ENCODE results near the gene FAM20A.
A peak's percentile ranks its signal among the peaks of the same experiment; 100 is the strongest.

Gene FAM20A

DNA sequence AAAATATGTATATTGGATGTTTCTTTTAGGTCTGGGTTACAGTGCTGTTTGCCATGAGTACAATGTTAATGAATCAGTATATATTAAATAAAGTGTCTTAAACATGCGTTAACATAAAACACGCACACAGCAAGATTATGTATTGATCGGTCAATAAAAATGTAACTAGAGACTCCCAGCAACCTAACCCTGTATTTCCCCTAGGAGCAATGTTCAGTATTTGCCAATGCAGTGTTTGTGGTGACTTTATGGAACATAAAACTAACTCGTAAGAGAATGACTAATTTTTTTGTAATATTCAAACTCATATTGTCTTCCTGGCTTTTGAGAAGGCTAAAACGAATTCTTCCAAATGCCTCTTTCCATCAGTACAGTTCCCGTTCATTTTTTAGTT, 66.5 kb downstream of the FAM20A start:
- H3K27ac ChIP-seq (ENCODE audit: low read length), result no peak overlapping the region
- H3K27me3 ChIP-seq (ENCODE audit: insufficient read depth, low read length, poor library complexity), result no peaks in the 10 kb centered on the region
- H3K4me1 ChIP-seq (ENCODE audit: insufficient read depth, low read length), result no peaks in the 10 kb centered on the region
- H3K9ac ChIP-seq (ENCODE audit: low read depth, low read length), result no peak overlapping the region
- no peak for ATAC-seq (ENCODE audit: insufficient read depth, low read depth)
- no peak for DNase-seq
- no peak overlapping the region for H3K4me3 ChIP-seq (ENCODE audit: low read depth in 1 of 2, low read length in 2 of 2)
- H4K20me1 ChIP-seq (ENCODE audit: insufficient read depth, low read length), result no peaks in the 10 kb centered on the region
- peaks cover 53% of the 10 kb centered on the region for H3K36me3 ChIP-seq (ENCODE audit: insufficient read depth, low read length)
- no peak overlapping the region for H3K4me2 ChIP-seq (ENCODE audit: insufficient read depth, low read length)
- H3K79me2 ChIP-seq (ENCODE audit: insufficient read depth, low read length), result no peaks in the 10 kb centered on the region
- no peak overlapping the region for H2AFZ ChIP-seq (ENCODE audit: low read depth, low read length)
- no peaks in the 10 kb centered on the region for H3K9me3 ChIP-seq (ENCODE audit: insufficient read depth, low read length, severe bottlenecking)
- TF ChIP-seq, protein P1, sequence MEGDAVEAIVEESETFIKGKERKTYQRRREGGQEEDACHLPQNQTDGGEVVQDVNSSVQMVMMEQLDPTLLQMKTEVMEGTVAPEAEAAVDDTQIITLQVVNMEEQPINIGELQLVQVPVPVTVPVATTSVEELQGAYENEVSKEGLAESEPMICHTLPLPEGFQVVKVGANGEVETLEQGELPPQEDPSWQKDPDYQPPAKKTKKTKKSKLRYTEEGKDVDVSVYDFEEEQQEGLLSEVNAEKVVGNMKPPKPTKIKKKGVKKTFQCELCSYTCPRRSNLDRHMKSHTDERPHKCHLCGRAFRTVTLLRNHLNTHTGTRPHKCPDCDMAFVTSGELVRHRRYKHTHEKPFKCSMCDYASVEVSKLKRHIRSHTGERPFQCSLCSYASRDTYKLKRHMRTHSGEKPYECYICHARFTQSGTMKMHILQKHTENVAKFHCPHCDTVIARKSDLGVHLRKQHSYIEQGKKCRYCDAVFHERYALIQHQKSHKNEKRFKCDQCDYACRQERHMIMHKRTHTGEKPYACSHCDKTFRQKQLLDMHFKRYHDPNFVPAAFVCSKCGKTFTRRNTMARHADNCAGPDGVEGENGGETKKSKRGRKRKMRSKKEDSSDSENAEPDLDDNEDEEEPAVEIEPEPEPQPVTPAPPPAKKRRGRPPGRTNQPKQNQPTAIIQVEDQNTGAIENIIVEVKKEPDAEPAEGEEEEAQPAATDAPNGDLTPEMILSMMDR (IDR thresholded peaks at IDR 0.05; ENCODE audit: borderline replicate concordance, extremely low read depth, low read length, poor library complexity, severe bottlenecking), result no peak
- no peak for TF ChIP-seq EZH2 (IDR thresholded peaks at IDR 0.05; ENCODE audit: borderline replicate concordance, low read depth, low read length, severe bottlenecking)

DNA sequence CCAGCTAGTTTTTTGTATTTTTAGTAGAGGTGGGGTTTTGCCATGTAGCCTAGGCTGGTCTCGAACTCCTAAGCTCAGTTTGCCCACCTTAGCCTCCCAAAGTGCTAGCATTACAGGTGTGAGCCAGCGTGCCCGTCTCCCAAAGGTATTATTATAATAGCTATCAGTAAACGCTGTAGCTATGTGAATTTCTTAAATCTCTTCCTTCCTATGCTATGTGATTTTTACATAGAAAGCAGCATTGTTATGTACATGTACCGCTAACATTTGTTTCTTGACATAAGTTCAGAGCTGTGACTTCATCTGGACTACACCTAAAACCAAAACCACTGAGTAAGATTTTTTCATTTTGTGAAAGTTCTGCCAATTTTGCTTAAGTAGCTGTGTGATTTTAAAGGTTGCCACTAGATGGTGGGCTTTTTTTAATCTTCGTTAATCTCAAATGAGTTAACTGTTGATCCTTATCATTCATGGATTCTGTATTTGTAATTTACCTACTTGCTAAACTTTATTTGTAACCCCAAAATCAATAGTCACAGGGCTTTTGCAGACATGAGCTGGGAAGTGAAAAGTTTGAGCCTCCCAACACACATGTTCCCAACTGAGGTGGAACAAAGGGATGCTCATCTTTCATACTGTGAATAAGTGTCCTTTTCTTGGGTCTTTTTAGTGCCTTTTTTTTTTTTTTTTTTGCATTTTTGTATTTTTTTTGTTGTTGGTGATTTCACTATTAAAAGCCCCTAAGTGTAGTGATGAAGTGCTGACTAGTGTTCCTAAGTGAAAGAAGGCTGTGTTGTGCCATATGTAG, 67.1 kb downstream of the FAM20A start:
- H3K4me1 ChIP-seq (ENCODE audit: insufficient read depth, low read length), result no peaks in the 10 kb centered on the region
- H2AFZ ChIP-seq (ENCODE audit: low read depth, low read length), result no peak overlapping the region
- no peaks in the 10 kb centered on the region for H3K9me3 ChIP-seq (ENCODE audit: insufficient read depth, low read length, severe bottlenecking)
- no peaks in the 10 kb centered on the region for H3K27me3 ChIP-seq (ENCODE audit: insufficient read depth, low read length, poor library complexity)
- no peak for ATAC-seq (ENCODE audit: insufficient read depth, low read depth)
- no peak overlapping the region for H3K4me2 ChIP-seq (ENCODE audit: insufficient read depth, low read length)
- H4K20me1 ChIP-seq (ENCODE audit: insufficient read depth, low read length), result no peaks in the 10 kb centered on the region
- no peak for TF ChIP-seq EZH2 (IDR thresholded peaks at IDR 0.05; ENCODE audit: borderline replicate concordance, low read depth, low read length, severe bottlenecking)
- TF ChIP-seq, protein P1 (IDR thresholded peaks at IDR 0.05; ENCODE audit: borderline replicate concordance, extremely low read depth, low read length, poor library complexity, severe bottlenecking), result peak; percentile 45
- no peak overlapping the region for H3K9ac ChIP-seq (ENCODE audit: low read depth, low read length)
- DNase-seq, result no peak
- H3K27ac ChIP-seq (ENCODE audit: low read length), result no peak overlapping the region
- H3K79me2 ChIP-seq (ENCODE audit: insufficient read depth, low read length), result no peaks in the 10 kb centered on the region
- no peak overlapping the region for H3K4me3 ChIP-seq (ENCODE audit: low read depth in 1 of 2, low read length in 2 of 2)
- peaks cover 58% of the 10 kb centered on the region for H3K36me3 ChIP-seq (ENCODE audit: insufficient read depth, low read length)

DNA sequence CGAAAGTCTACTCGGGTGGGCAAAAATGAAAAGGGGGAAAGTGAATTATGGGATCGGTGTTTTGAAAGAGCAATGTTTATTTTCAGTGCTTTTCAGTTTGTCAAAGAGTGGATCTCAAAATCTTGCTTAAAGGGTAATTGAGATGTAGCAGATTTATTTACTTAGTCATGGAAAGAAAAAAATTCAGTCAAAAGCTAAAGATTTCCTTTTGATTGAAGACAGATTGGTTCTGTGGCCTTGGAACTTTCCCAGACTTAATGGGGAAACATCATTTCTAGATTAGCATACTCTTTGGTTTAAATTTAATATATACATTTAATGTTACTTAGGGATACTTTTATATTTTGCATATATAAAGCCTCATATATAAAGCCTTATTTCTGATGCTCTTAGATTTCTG, 68.3 kb downstream of the FAM20A start:
- H3K79me2 ChIP-seq (ENCODE audit: insufficient read depth, low read length), result no peaks in the 10 kb centered on the region
- no peaks in the 10 kb centered on the region for H4K20me1 ChIP-seq (ENCODE audit: insufficient read depth, low read length)
- H3K4me3 ChIP-seq (ENCODE audit: low read depth in 1 of 2, low read length in 2 of 2), result no peak overlapping the region
- TF ChIP-seq EZH2 (IDR thresholded peaks at IDR 0.05; ENCODE audit: borderline replicate concordance, low read depth, low read length, severe bottlenecking), result no peak
- TF ChIP-seq, protein P1 (IDR thresholded peaks at IDR 0.05; ENCODE audit: borderline replicate concordance, extremely low read depth, low read length, poor library complexity, severe bottlenecking), result no peak
- H2AFZ ChIP-seq (ENCODE audit: low read depth, low read length), result no peak overlapping the region
- peaks cover 71% of the 10 kb centered on the region for H3K36me3 ChIP-seq (ENCODE audit: insufficient read depth, low read length)
- H3K4me1 ChIP-seq (ENCODE audit: insufficient read depth, low read length), result no peaks in the 10 kb centered on the region
- no peak for DNase-seq
- no peak overlapping the region for H3K9ac ChIP-seq (ENCODE audit: low read depth, low read length)
- no peaks in the 10 kb centered on the region for H3K9me3 ChIP-seq (ENCODE audit: insufficient read depth, low read length, severe bottlenecking)
- no peaks in the 10 kb centered on the region for H3K27me3 ChIP-seq (ENCODE audit: insufficient read depth, low read length, poor library complexity)
- no peak overlapping the region for H3K27ac ChIP-seq (ENCODE audit: low read length)
- no peak overlapping the region for H3K4me2 ChIP-seq (ENCODE audit: insufficient read depth, low read length)
- no peak for ATAC-seq (ENCODE audit: insufficient read depth, low read depth)

Data from DND-41 (cell line).